GM23248 (cell line): ENCODE data around the gene PTPRN2. TPM values are rescaled to one million over a fixed set of nuclear protein-coding genes. Genes with fewer than 3 reads are reported as not detected.

Source experiments
- DNase-seq: peaks from one replicate; pipeline ENCODE4 v3.0.0-alpha.2; 2015
- H2AFZ ChIP-seq: fragments of 200-600 bp; sonication (generic); 2 replicates; pipeline ENCODE4 v1.6.1; 2016; ENCODE audit warnings: antibody characterized with exemption
- H3F3A ChIP-seq: fragments of 200-600 bp; sonication (generic); 2 replicates; pipeline ENCODE4 v1.6.1; 2016; ENCODE audit warnings: mild to moderate bottlenecking, antibody characterized with exemption, mixed run types; ENCODE audit not compliant: insufficient read depth
- H3K27ac ChIP-seq: fragments of 200-600 bp; sonication (generic); 2 replicates; pipeline ENCODE4 v1.5.1; 2016; ENCODE audit warnings: mild to moderate bottlenecking
- H3K27me3 ChIP-seq: fragments of 200-600 bp; sonication (generic); replicated peaks from 2 replicates; pipeline ENCODE4 v1.6.1; 2016; ENCODE audit warnings: mild to moderate bottlenecking; ENCODE audit not compliant: insufficient read depth
- H3K36me3 ChIP-seq: fragments of 200-600 bp; sonication (generic); 2 replicates; pipeline ENCODE4 v1.6.1; 2016; ENCODE audit warnings: low read depth, mild to moderate bottlenecking
- H3K4me1 ChIP-seq: fragments of 200-600 bp; sonication (generic); 2 replicates; pipeline ENCODE4 v1.6.1; 2016; ENCODE audit warnings: mild to moderate bottlenecking; ENCODE audit not compliant: insufficient read depth
- H3K4me2 ChIP-seq: fragments of 200-600 bp; sonication (generic); one replicate; pipeline ENCODE4 v1.6.1; 2016; ENCODE audit warnings: mild to moderate bottlenecking; ENCODE audit not compliant: unreplicated experiment
- H3K4me3 ChIP-seq: fragments of 200-600 bp; sonication (generic); 2 replicates; pipeline ENCODE4 v1.5.1; 2016; ENCODE audit warnings: mild to moderate bottlenecking
- H3K79me2 ChIP-seq: fragments of 200-600 bp; sonication (generic); 2 replicates; pipeline ENCODE4 v1.6.1; 2016; ENCODE audit warnings: mild to moderate bottlenecking; ENCODE audit not compliant: insufficient read depth
- H3K9ac ChIP-seq: fragments of 200-600 bp; sonication (generic); 2 replicates; pipeline ENCODE4 v1.6.1; 2016; ENCODE audit warnings: mild to moderate bottlenecking
- H3K9me2 ChIP-seq: fragments of 200-600 bp; sonication (generic); 2 replicates; pipeline ENCODE4 v1.6.1; 2016; ENCODE audit warnings: mixed run types, mild to moderate bottlenecking, moderate library complexity; ENCODE audit not compliant: insufficient read depth
- H3K9me3 ChIP-seq: fragments of 200-600 bp; sonication (generic); one replicate; pipeline ENCODE4 v1.6.1; 2017; ENCODE audit warnings: low read depth
- H4K20me1 ChIP-seq: fragments of 200-600 bp; sonication (generic); 2 replicates; pipeline ENCODE4 v1.6.0; 2016; ENCODE audit not compliant: insufficient read depth
- EZH2 ChIP-seq: fragments of 200-600 bp; sonication (generic); IDR thresholded peaks from 2 replicates; pipeline ENCODE4 v1.6.1; 2018; ENCODE audit warnings: antibody characterized with exemption, mild to moderate bottlenecking; ENCODE audit not compliant: insufficient read depth, poor library complexity, severe bottlenecking
- EZH2phosphoT487 ChIP-seq: fragments of 200-600 bp; sonication (generic); IDR thresholded peaks from 2 replicates; pipeline ENCODE4 v1.6.1; 2018; ENCODE audit warnings: antibody characterized with exemption, moderate library complexity, mild to moderate bottlenecking, low read depth; ENCODE audit not compliant: insufficient read depth
- WGBS, 2 experiments: methylation state at CpG; one replicate each; pipeline ENCODE4 v1.1.6; 2015 to 2017; ENCODE audit warnings: low lambda C conversion rate in 2 of 2, low coverage in 1 of 2; ENCODE audit errors: missing lambda C conversion rate in 2 of 2; 5-methylcytosine and 5-hydroxymethylcytosine counted together
- in situ Hi-C: fragments of 300-500 bp; cut with MboI; formaldehyde crosslinking; loops from 2 replicates; pipeline ENCODE4 v1.15.0; 2020
- polyA plus RNA-seq: library from polyadenylated mRNA; unstranded; fragments of >200 nt; fragmentation: Nextera tagmentation; extraction: Ambion mirVana; gene quantifications from 2 replicates; pipeline ENCODE4 v1.2.1, GENCODE V29; 2016
- total RNA-seq: library from RNA; depleted of rRNA; stranded (reverse); fragments of >200 nt; shearing (Covaris generic); gene quantifications from 2 replicates; pipeline ENCODE4 v1.2.3, GENCODE V29; 2014

Gene PTPRN2
- total and polyA plus RNA-seq, 2 experiments from 2014 or later = 0.13 TPM; not detected in 1

DNA sequence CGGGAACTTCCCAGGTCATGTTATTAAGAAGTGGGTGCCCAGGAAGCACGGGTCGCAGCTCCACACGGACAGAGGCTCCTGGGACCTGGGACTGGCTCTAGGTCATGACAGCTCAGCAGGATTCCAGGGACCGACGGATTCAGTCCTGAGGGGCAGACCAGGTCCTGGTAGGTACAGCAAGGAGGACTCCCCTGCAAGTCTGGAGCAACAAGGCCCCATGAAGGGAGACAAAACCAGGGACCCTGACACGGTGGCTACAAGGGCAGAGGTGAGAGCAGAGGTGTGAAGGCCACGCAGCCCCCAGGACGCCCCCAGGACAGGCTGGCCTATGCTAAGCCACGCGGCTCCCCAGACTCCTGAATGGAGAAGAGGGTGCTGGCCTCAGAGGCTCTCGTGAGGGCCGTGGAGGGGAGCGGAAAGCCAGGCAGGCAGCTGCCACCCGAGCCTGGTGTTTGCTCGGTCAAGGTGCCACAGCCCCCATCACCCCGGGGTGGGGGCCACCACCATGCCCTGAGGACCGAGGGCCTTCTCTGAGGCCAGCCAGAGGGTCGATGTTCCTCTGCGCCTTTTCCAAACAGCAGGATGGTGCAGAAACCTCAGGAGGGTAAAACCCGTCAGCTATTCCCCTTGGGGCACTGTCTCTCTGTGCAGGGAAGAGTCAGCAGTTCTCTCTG lies 348.9 kb downstream of the PTPRN2 start:
- in situ Hi-C loops = no loop called here
- Histone ChIP-seq H2AFZ (no peak overlapping the region), H3K4me3 (no peak overlapping the region), H4K20me1 (no peaks in the 10 kb centered on the region), H3K36me3 (no peaks in the 10 kb centered on the region), H3K4me1 (no peaks in the 10 kb centered on the region), H3K9me2 (no peaks in the 10 kb centered on the region), H3F3A (no peaks in the 10 kb centered on the region), H3K27me3 (no peaks in the 10 kb centered on the region), H3K4me2 (no peak overlapping the region), H3K9ac (no peak overlapping the region), H3K79me2 (no peaks in the 10 kb centered on the region), H3K9me3 (no peaks in the 10 kb centered on the region), H3K27ac (no peak overlapping the region)
- TF ChIP-seq EZH2 = no peak
- TF ChIP-seq EZH2phosphoT487 = no peak
- WGBS, 2 experiments = 35 to 36% methylated on average over 19 to 21 of the region's 21 CpGs
- no peak for DNase-seq

DNA sequence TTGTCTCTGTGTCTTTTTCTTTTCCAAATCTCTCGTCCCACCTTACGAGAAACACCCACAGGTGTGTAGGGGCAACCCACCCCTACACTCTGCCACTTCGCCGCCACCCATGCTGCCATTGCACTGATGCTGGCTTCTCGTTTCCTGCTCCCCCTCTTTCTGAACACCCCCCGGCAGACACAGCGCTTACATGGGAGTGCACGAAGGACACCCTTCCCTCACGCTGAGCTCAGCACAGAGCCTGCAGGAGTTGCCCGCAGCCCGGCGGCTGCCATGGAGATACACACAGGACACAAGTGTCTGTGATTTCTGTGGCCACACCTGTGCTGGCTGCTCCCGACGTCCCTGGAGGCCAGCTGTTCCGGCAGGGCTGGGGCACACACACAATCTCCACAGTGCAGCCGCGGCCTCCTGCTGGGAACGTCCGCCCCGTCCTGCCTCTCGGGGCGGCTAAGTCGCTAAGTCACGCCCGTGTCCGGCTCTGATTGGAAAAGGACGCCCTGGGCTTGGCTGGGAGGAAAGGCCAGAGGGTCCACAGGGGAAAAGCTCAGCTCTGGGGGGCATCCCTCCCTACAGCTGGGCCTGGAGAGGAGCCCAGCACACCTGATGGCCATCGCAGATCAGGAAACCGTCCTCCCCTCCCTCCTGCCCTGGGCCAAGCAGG lies 349.8 kb downstream of the PTPRN2 start:
- no peaks in the 10 kb centered on the region for H3K27me3 ChIP-seq
- no peak overlapping the region for H3K9ac ChIP-seq
- no peak for DNase-seq
- H3K79me2 ChIP-seq = no peaks in the 10 kb centered on the region
- no peaks in the 10 kb centered on the region for H3F3A ChIP-seq
- no peaks in the 10 kb centered on the region for H3K9me2 ChIP-seq
- H3K27ac ChIP-seq = no peak overlapping the region
- no peak overlapping the region for H3K4me2 ChIP-seq
- no peaks in the 10 kb centered on the region for H3K9me3 ChIP-seq
- H2AFZ ChIP-seq = no peak overlapping the region
- WGBS, 2 experiments = 55 to 60% methylated on average over 26 to 29 of the region's 29 CpGs
- no peaks in the 10 kb centered on the region for H4K20me1 ChIP-seq
- TF ChIP-seq EZH2phosphoT487 = no peak
- no peak for TF ChIP-seq EZH2
- in situ Hi-C loops = no loop called here
- H3K4me3 ChIP-seq = no peak overlapping the region
- H3K36me3 ChIP-seq = no peaks in the 10 kb centered on the region
- H3K4me1 ChIP-seq = no peaks in the 10 kb centered on the region

DNA sequence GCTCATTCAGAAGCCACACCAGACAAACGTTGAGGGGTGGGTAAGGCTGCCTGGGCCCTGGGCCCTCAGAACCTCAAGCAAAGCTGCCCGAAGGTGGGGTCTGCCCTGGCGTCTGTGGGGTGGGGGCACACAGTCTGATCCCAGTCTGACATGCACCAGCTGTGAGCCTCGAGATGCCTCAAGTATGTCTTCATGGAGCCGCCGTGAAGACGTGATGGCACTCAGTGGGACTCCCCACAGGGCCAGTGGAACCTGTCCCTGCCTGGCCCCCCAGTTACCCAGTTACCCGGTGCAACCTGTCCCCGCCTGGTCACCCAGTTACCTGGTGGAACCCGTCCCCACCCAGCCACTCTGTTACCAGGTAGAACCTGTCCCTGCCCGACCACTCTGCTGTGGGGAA lies 351.2 kb downstream of the PTPRN2 start:
- no peak for TF ChIP-seq EZH2
- no peak for TF ChIP-seq EZH2phosphoT487
- Histone ChIP-seq H3K9me3 (no peaks in the 10 kb centered on the region), H4K20me1 (no peaks in the 10 kb centered on the region), H3K4me1 (no peaks in the 10 kb centered on the region), H3K36me3 (no peaks in the 10 kb centered on the region), H3K27ac (no peak overlapping the region), H3K9ac (no peak overlapping the region), H3K4me3 (no peak overlapping the region), H3F3A (no peaks in the 10 kb centered on the region), H3K4me2 (no peak overlapping the region), H2AFZ (no peak overlapping the region), H3K9me2 (no peaks in the 10 kb centered on the region), H3K79me2 (no peaks in the 10 kb centered on the region), H3K27me3 (no peaks in the 10 kb centered on the region)
- WGBS, 2 experiments = 44 to 46% methylated on average over 11 of the region's 11 CpGs
- in situ Hi-C loops = no loop called here
- no peak for DNase-seq

DNA sequence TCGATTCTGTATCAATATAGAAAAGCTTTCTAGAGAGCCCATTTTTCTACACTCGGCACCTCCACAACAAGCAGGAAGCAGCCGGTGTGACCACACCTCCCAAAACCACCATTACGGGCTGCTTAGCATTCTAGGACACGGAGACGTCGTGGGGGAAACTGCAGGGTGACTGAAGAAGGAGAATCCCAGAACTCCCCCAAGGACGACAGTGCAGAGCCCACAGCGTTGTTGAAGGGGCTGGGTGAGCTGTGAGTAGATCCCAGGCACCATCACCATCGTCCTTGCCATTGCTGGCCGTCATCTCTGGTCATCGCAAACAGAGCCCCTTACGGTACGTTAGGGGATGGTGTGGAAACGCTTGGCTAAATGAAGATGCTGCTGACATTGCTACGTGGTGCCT lies 351.8 kb downstream of the PTPRN2 start:
- in situ Hi-C loops = no loop called here
- H3K4me1 ChIP-seq = no peaks in the 10 kb centered on the region
- 34 to 41% methylated on average over 16 of the region's 16 CpGs for WGBS, 2 experiments

More for the DNA sequence above, 351.8 kb downstream of the PTPRN2 start:
- Histone ChIP-seq H4K20me1 (no peaks in the 10 kb centered on the region), H2AFZ (no peak overlapping the region), H3K4me2 (no peak overlapping the region), H3K36me3 (no peaks in the 10 kb centered on the region), H3K79me2 (no peaks in the 10 kb centered on the region), H3K27me3 (no peaks in the 10 kb centered on the region), H3F3A (no peaks in the 10 kb centered on the region), H3K9me3 (no peaks in the 10 kb centered on the region), H3K9ac (no peak overlapping the region), H3K4me3 (no peak overlapping the region), H3K27ac (no peak overlapping the region), H3K9me2 (no peaks in the 10 kb centered on the region)
- TF ChIP-seq EZH2 = no peak
- no peak for TF ChIP-seq EZH2phosphoT487
- DNase-seq = no peak
